ENCODE results near the gene INF2.

GRCh38 chr14:104665657-104666522 lies 23.5 kb upstream of the INF2 start:
- TF ChIP-seq CTCF (IDR thresholded peaks at IDR 0.05; ENCODE audit: insufficient read depth, low read depth, low read length) (no peak), EZH2 (IDR thresholded peaks at IDR 0.05; ENCODE audit: insufficient read depth, low read length) (no peak)
